Panc1 (cell line): ENCODE data around the gene GABRG3.

Source experiments
- CTCF ChIP-seq: fragments of 450-650 bp; IDR thresholded peaks from 2 replicates; pipeline ENCODE4 v1.5.1; 2017; ENCODE audit warnings: mild to moderate bottlenecking
- POLR2AphosphoS5 ChIP-seq: IDR thresholded peaks from 2 replicates; pipeline ENCODE4 v1.6.1; 2012; ENCODE audit warnings: mild to moderate bottlenecking, low read depth, low read length, moderate library complexity

- TF ChIP-seq POLR2AphosphoS5: no peak
- TF ChIP-seq CTCF: no peak
These were observed 42.9 kb upstream of the GABRG3 start for GRCh38 chr15:26928051-26928450.
